Measurements from ENCODE around the gene NMD3. TPM values are rescaled to one million over a fixed set of nuclear protein-coding genes. Genes with fewer than 3 reads are reported as not detected.

Gene NMD3
- total RNA-seq, 1 donor from 2014 or later: 51.6 TPM

DNA sequence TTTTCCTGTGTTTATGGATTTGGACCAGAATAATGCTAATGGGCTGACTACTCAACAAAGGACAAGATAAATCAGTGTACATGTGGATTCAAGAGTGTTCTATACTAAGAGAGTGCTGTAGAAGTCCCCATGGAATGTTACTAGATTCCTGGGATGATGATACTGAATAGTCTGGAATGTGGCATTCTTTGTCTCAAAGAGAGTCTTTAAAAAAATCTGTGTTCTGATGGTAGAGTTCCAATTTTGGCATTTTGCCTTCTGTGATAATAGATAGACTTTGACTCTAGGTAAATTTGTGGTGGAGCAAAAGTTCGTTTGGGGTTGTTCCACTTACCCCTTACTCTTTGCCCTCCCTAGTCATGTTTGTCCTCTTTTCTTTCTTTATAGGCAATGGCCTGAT lies 43.7 kb downstream of the NMD3 start:
- H3K27ac ChIP-seq (replicated peaks): no peak overlapping the region
- H3K4me1 ChIP-seq: peaks cover 19% of the 10 kb centered on the region
- no peaks in the 10 kb centered on the region for H3K27me3 ChIP-seq (ENCODE audit: low read depth)
- H3K9me3 ChIP-seq (replicated peaks): peaks cover 21% of the 10 kb centered on the region
- intact Hi-C loops (cut with micrococcal nuclease): no loop called here
- H3K4me3 ChIP-seq: no peak overlapping the region
- DNase-seq: no peak
- TF ChIP-seq CTCF (IDR thresholded peaks at IDR 0.05; ENCODE audit: borderline replicate concordance): no peak
- H3K36me3 ChIP-seq: peaks cover 30% of the 10 kb centered on the region

DNA sequence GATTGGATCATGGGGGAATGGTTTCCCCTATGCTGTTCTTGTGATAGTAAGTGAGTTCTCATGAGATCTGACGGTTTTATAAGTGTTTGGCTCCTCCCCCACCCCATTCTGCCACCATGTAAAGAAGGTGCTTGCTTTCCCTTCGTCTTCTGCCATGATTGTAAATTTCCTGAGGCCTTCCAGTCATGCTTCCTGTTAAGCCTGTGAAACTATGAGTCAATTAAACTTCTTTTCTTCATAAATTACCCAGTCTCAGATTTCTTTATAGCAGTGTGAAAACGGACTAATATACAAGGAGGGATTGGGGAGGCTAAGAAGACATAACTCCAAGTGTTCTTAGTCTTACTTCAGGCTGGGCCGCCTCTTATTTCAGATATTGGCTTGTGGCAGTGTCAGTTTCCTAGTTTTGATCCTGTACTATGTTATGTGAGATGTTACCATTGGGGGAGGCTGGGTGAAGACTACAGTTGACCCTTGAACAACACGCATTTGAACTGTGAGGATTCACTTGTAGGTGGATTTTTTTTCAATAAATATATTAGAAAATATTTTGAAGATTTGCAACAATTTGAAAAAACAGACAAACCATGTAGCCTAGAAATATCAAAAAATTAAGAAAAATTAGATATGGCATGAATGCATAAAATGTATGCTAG lies 44.9 kb downstream of the NMD3 start:
- no peak for TF ChIP-seq CTCF (IDR thresholded peaks at IDR 0.05; ENCODE audit: borderline replicate concordance)
- H3K27ac ChIP-seq (replicated peaks): no peak overlapping the region
- intact Hi-C loops (cut with micrococcal nuclease): no loop called here

DNA sequence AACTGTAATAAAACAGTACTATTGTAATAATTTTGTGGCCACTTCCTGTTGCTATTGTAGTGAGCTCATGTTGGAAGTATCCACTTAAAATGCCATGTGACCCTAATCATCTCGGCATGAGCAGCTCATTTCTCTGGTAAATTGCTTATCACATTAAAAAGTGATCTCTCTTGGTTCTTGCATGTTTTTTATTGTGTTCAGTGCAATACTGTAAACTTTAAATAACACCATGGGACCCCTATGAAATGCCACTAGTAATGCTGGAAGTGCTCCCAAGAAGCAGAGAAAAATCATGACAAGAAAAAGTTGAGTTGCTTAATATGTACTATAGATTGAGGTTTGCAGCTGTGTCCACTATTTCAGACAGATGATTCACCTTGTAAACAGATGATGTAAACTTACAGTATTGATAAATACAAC lies 45.6 kb downstream of the NMD3 start:
- no peak for TF ChIP-seq CTCF (IDR thresholded peaks at IDR 0.05; ENCODE audit: borderline replicate concordance)
- DNase-seq: no peak
- Histone ChIP-seq H3K27me3 (ENCODE audit: low read depth) (no peaks in the 10 kb centered on the region), H3K9me3 (replicated peaks) (peaks cover 6% of the 10 kb centered on the region), H3K4me1 (peaks cover 19% of the 10 kb centered on the region), H3K27ac (replicated peaks) (no peak overlapping the region), H3K4me3 (no peak overlapping the region), H3K36me3 (peaks cover 19% of the 10 kb centered on the region)
- intact Hi-C loops (cut with micrococcal nuclease): no loop called here

More for the DNA sequence above, 44.9 kb downstream of the NMD3 start:
- Histone ChIP-seq H3K36me3 (peaks cover 19% of the 10 kb centered on the region), H3K27me3 (ENCODE audit: low read depth) (no peaks in the 10 kb centered on the region), H3K4me3 (no peak overlapping the region), H3K9me3 (replicated peaks) (peaks cover 9% of the 10 kb centered on the region), H3K4me1 (peaks cover 19% of the 10 kb centered on the region)
- no peak for DNase-seq

GRCh38 chr3:161267646-161268045 lies 46.5 kb downstream of the NMD3 start:
- peaks cover 17% of the 10 kb centered on the region for H3K4me1 ChIP-seq
- H3K4me3 ChIP-seq: no peak overlapping the region
- H3K27ac ChIP-seq (replicated peaks): no peak overlapping the region
- no peak for DNase-seq
- intact Hi-C loops (cut with micrococcal nuclease): no loop called here
- no peaks in the 10 kb centered on the region for H3K27me3 ChIP-seq (ENCODE audit: low read depth)
- peaks cover 6% of the 10 kb centered on the region for H3K9me3 ChIP-seq (replicated peaks)
- H3K36me3 ChIP-seq: peaks cover 20% of the 10 kb centered on the region
- TF ChIP-seq CTCF (IDR thresholded peaks at IDR 0.05; ENCODE audit: borderline replicate concordance): no peak

GRCh38 chr3:161268601-161269000 lies 47.5 kb downstream of the NMD3 start:
- no peak for TF ChIP-seq CTCF (IDR thresholded peaks at IDR 0.05; ENCODE audit: borderline replicate concordance)
- Histone ChIP-seq H3K27ac (replicated peaks) (no peak overlapping the region), H3K36me3 (peaks cover 20% of the 10 kb centered on the region), H3K27me3 (ENCODE audit: low read depth) (no peaks in the 10 kb centered on the region), H3K4me1 (peaks cover 11% of the 10 kb centered on the region), H3K9me3 (replicated peaks) (peaks cover 6% of the 10 kb centered on the region), H3K4me3 (no peak overlapping the region)
- intact Hi-C loops (cut with micrococcal nuclease): no loop called here
- no peak for DNase-seq

Measured in left ventricle myocardium inferior (tissue), 1 donor.